Fibroblast of villous mesenchyme (primary cell): ENCODE measurements around the gene PRDX1. TPM values are rescaled to one million over a fixed set of nuclear protein-coding genes. Genes with fewer than 3 reads are reported as not detected.
A peak's percentile ranks its signal among the peaks of the same experiment; 100 is the strongest.
"Not testable (repeated sequence)": the region's sequence is repeated elsewhere in the genome, so short reads cannot be mapped to it uniquely, and the experiment has no call there.

Source experiments
- DNase-seq: peaks from one replicate; pipeline ENCODE4 v3.0.0-alpha.2; 2010; ENCODE audit warnings: low read depth
- H3K4me3 ChIP-seq: 2 replicates; pipeline ENCODE4 v1.5.1; 2011; ENCODE audit warnings: low read depth, mild to moderate bottlenecking, low read length
- total RNA-seq: library from RNA; depleted of rRNA; stranded (reverse); fragments of >200 nt; gene quantifications from 2 replicates; pipeline ENCODE4 v1.2.3, GENCODE V29; 2012
- TF ChIP-seq, protein P1 (sequence below): IDR thresholded peaks from 2 replicates; pipeline ENCODE4 v1.5.1; 2012; ENCODE audit warnings: low read depth, mild to moderate bottlenecking, low read length; ENCODE audit not compliant: insufficient read depth

The PRDX1 gene
- total RNA-seq, 1 donor = 523 TPM

DNA sequence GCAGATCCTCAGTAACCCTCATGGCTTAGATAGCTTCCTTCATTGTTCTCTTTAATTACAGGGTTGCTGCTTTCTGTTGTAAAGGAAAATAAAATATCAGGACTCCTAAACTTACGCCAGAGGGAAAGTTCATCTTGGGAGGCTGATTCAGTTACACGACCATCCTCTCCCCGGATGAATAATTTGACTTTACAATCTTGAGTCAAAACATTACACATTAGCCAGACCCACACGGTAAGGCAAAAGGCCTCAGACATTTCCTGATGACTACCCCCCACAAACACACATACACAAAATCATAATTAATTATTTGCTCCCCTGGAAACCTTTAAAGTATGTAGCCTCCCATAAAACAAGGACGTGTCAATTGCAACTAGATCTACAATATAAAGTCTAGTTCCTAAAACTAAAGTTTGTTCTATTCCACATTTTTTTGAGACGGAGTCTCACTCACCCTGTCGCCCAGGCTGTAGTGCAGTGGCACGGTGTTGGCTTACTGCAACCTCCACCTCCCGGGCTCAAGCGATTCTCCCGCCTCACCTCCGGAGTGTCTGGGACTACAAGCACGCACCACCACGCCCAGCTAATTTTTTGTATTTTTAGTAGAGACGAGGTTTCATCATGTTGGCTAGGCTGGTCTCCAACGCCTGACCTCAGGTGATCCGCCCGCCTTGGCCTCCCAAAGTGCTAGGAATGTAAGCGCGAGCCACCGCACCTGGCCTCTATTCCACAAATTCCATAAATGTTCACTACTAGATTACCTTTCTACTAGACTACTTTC lies 830 bp upstream of the PRDX1 start:
- TF ChIP-seq, protein P1, sequence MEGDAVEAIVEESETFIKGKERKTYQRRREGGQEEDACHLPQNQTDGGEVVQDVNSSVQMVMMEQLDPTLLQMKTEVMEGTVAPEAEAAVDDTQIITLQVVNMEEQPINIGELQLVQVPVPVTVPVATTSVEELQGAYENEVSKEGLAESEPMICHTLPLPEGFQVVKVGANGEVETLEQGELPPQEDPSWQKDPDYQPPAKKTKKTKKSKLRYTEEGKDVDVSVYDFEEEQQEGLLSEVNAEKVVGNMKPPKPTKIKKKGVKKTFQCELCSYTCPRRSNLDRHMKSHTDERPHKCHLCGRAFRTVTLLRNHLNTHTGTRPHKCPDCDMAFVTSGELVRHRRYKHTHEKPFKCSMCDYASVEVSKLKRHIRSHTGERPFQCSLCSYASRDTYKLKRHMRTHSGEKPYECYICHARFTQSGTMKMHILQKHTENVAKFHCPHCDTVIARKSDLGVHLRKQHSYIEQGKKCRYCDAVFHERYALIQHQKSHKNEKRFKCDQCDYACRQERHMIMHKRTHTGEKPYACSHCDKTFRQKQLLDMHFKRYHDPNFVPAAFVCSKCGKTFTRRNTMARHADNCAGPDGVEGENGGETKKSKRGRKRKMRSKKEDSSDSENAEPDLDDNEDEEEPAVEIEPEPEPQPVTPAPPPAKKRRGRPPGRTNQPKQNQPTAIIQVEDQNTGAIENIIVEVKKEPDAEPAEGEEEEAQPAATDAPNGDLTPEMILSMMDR = no peak
- H3K4me3 ChIP-seq = peak overlapping the region; percentile 68
- DNase-seq = peak; percentile 67

DNA sequence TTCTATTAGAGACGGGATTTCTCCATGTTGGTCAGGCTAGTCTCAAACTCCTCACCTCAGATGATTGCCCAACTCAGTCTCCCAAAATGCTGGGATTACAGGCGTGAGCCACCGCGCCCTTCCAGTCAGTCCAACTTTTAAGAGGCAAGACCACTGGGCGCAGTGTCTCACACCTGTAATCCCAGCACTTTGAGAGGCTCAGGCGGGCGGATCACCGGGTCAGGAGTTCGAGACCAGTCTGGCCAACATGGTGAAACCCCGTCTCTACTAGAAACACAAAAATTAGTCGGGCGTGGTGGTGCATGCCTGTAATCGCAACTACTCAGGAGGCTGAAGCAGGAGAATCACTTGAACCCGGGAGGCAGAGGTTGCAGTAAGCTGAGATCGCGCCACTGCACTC lies 1.9 kb downstream of the PRDX1 start:
- not testable (repeated sequence) for DNase-seq
- peak overlapping the region; percentile 68 for H3K4me3 ChIP-seq

DNA sequence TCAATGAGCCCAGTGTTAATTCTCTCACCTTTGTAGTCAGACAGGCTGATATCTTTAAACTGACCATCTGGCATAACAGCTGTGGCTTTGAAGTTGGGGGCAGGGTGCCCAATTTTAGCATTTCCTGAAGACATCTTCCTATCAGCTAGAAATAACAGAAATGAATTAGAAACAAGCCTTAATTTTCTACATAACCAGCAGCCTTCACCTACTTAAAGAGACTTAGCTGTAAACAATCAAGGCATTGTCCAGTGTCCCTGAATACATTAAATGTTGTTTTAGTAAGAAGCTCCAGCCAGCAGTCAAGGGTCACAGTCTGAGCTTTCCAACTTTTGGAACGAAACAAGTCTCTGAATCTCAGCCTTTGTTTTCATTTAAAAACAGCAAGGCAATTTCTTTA lies 2.8 kb downstream of the PRDX1 start:
- peak overlapping the region; percentile 68 for H3K4me3 ChIP-seq
- DNase-seq = peak; percentile 27

DNA sequence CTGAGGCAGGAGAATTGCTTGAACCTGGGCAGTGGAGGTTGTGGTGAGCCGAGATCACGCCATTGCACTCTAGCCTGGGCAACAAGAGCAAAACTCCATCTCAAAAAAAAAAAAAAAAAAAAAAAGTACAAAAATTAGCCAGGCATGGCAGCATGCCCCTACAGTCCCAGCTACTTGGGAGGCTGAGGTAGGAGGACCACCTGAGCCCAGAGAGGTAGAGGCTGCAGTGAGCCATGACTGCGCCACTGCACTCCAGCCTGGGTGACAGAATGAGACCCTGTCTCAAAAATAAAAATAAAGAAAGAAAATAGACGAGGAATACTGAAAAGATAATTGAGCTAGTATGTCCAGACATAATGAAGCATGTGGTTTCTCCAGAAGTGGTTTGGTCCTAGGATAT lies 3.3 kb downstream of the PRDX1 start:
- not testable (repeated sequence) for H3K4me3 ChIP-seq, DNase-seq

More for the DNA sequence above, 2.8 kb downstream of the PRDX1 start:
- TF ChIP-seq, protein P1 = no peak

DNA sequence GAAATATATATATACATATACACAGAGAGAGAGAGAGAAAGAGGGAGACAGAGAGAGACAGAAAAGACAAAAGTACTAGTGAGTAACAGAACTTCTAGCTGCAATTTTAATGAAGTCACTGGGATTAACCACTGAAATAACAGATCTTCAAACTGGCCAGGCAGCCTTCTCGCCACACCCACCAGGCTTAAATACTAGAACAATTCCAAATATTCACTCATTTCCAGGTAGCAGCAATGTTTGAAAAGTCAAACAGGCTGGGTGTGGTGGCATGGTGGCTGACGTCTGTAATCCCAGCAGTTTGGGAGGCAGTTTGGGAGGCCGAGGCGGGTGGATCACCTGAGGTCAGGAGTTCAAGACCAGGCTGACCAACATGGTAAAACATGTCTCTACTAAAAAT lies 5.2 kb downstream of the PRDX1 start:
- TF ChIP-seq, protein P1 = no peak
- H3K4me3 ChIP-seq = no peak overlapping the region
- DNase-seq = no peak

DNA sequence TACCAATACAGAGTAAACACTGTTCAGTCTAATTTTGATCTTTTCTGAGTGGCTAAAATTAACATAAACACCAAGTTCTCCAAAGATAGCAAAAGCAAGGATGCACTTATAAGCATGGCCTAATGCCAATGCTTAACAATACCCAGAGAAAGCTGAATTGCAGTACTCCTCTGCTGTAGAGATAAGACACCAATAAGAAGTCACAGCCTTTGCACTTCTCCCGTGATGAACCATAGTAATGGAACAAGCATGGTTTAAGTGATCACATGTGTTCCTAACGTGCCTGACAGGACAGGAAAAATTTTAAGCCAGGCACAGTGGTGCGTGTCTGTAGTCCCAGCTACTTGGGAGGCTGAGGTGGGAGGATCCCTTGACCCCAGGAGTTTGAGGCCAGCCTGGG lies 5.6 kb downstream of the PRDX1 start:
- TF ChIP-seq, protein P1 = no peak
- no peak for DNase-seq

DNA sequence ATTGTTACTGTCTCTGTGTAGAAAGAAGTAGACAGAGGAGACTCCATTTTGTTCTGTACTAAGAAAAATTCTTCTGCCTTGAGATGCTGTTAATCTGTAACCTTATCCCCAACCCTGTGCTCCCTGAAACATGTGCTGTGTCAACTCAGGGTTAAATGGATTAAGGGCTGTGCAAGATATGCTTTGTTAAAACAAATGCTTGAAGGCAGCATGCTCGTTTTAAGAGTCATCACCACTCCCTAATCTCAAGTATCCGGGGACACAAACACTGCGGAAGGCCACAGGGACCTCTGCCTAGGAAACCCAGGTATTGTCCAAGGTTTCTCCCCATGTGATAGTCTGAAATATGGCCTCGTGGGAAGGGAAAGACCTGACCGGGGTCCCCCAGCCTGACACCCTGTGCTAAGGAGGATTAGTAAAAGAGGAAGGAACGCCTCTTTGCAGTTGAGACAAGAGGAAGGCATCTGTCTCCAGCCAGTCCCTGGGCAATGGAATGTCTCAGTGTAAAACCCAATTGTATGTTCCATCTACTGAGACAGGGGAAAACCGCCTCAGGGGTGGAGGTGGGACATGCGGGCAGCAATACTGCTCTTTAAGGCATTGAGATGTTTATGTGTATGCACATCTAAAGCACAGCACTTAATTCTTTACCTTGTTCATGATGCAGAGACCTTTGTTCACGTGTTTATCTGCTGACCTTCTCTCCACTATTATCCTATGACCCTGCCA lies 8.0 kb downstream of the PRDX1 start:
- not testable (repeated sequence) for H3K4me3 ChIP-seq
- DNase-seq = peak; percentile 60

More for the DNA sequence above, 5.6 kb downstream of the PRDX1 start:
- H3K4me3 ChIP-seq = no peak overlapping the region

DNA sequence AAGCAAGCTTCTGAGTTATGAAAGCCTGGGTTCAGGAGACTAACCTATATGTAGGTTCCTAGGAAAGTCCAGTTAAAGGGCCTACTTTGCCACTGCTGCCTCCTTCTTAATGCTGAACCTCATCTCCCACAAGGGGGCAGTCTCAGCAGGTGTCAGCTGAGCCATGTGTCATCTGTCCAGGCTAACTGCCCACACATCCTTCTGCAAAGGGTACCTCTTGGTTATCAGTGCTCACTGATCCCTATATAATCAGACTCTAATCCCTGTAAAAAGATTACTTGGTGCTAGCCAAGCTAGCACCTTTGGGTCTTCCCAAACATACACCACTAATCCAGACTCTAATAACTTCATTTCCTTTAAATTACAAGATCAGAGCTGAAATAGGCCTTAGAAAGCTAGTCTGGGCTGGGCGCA lies 9.0 kb downstream of the PRDX1 start:
- H3K4me3 ChIP-seq = no peak overlapping the region
- TF ChIP-seq, protein P1 = peak; percentile 78
- peak; percentile 86 for DNase-seq
